GM18507 (cell line): ENCODE results near the gene FAM72D.
"Not testable (repeated sequence)": the region's sequence is repeated elsewhere in the genome, so short reads cannot be mapped to it uniquely, and the experiment has no call there.

Experiments used
- DNase-seq: peaks from one replicate; pipeline ENCODE4 v3.0.0; 2011; ENCODE audit warnings: low read depth; ENCODE audit not compliant: insufficient read length; ENCODE audit errors: extremely low spot score
- FAIRE-seq: peaks from 2 replicates; lab custom pipeline; 2011; peaks lifted over from hg19 to GRCh38; lab: Jason Lieb, UNC

FAM72D gene

GRCh38 chr1:145095284-145096057 is at the start of gene FAM72D, which contains the start of gene SRGAP2B:
Gene FAM72D, plus strand, starts transcription at chr1:145095974. Its CDS starts 874 bp downstream, at chr1:145096848.
Gene SRGAP2B, minus strand, starts transcription at chr1:145095328. Its CDS starts 2,427 bp downstream, at chr1:145092901.
- peak; percentile 87 for FAIRE-seq
- not testable (repeated sequence) for DNase-seq

- FAIRE-seq, DNase-seq: not testable (repeated sequence)
Measured at GRCh38 chr1:145047553-145047952, 48.2 kb upstream of the FAM72D start.

- not testable (repeated sequence) for FAIRE-seq
Measured at GRCh38 chr1:145048181-145048856, 47.5 kb upstream of the FAM72D start.

GRCh38 chr1:145052019-145052776 is 43.6 kb upstream of the FAM72D start:
- DNase-seq, FAIRE-seq: not testable (repeated sequence)

More at GRCh38 chr1:145048181-145048856, 47.5 kb upstream of the FAM72D start:
- DNase-seq: not testable (repeated sequence)

GRCh38 chr1:145053428-145053827 is 42.3 kb upstream of the FAM72D start:
- DNase-seq, FAIRE-seq: not testable (repeated sequence)

- DNase-seq, FAIRE-seq: not testable (repeated sequence)
Measured at GRCh38 chr1:145055217-145055760, 40.5 kb upstream of the FAM72D start.

- DNase-seq, FAIRE-seq: not testable (repeated sequence)
Measured at GRCh38 chr1:145058184-145058583, 37.6 kb upstream of the FAM72D start.

- DNase-seq, FAIRE-seq: not testable (repeated sequence)
Measured at GRCh38 chr1:145063285-145063684, 32.5 kb upstream of the FAM72D start.

GRCh38 chr1:145063941-145064648 is 31.7 kb upstream of the FAM72D start:
- FAIRE-seq, DNase-seq: not testable (repeated sequence)

- not testable (repeated sequence) for DNase-seq
Measured at GRCh38 chr1:145065194-145065826, 30.5 kb upstream of the FAM72D start.

GRCh38 chr1:145066486-145066885 is 29.3 kb upstream of the FAM72D start:
- not testable (repeated sequence) for DNase-seq, FAIRE-seq

More at GRCh38 chr1:145065194-145065826, 30.5 kb upstream of the FAM72D start:
- FAIRE-seq: not testable (repeated sequence)

- DNase-seq, FAIRE-seq: not testable (repeated sequence)
Measured at GRCh38 chr1:145071569-145071968, 24.2 kb upstream of the FAM72D start.

GRCh38 chr1:145074021-145074559 is 21.7 kb upstream of the FAM72D start:
- not testable (repeated sequence) for FAIRE-seq, DNase-seq

GRCh38 chr1:145076877-145077276 is 18.9 kb upstream of the FAM72D start:
- DNase-seq, FAIRE-seq: not testable (repeated sequence)

GRCh38 chr1:145077872-145078786 is 17.6 kb upstream of the FAM72D start:
- not testable (repeated sequence) for DNase-seq, FAIRE-seq

GRCh38 chr1:145078787-145079370 is 16.9 kb upstream of the FAM72D start:
- not testable (repeated sequence) for FAIRE-seq

More at GRCh38 chr1:145078787-145079370, 16.9 kb upstream of the FAM72D start:
- not testable (repeated sequence) for DNase-seq
